GM21619 (cell line): Measurements from ENCODE around the gene PCDHB6.
"Not testable (repeated sequence)": the region's sequence is repeated elsewhere in the genome, so short reads cannot be mapped to it uniquely, and the experiment has no call there.

Experiments used
- ATAC-seq: cut with Tn5 transposase; IDR thresholded peaks from one replicate; pipeline ENCODE4 v1.9.1; 2021; ENCODE audit not compliant: unreplicated experiment

Gene PCDHB6

GRCh38 chr5:141149812-141150211, at the start of gene PCDHB6:
Gene PCDHB6, plus strand, starts transcription at chr5:141150057. Its CDS starts 201 bp downstream, at chr5:141150258.
- ATAC-seq = no peak

GRCh38 chr5:141100243-141100805, 49.5 kb upstream of the PCDHB6 start, which contains the start of gene PCDHB3:
Gene PCDHB3, plus strand, starts transcription at chr5:141100473. Its CDS starts 177 bp downstream, at chr5:141100650.
- ATAC-seq = no peak

- no peak for ATAC-seq
Measured at GRCh38 chr5:141101059-141101458, 48.8 kb upstream of the PCDHB6 start.

DNA sequence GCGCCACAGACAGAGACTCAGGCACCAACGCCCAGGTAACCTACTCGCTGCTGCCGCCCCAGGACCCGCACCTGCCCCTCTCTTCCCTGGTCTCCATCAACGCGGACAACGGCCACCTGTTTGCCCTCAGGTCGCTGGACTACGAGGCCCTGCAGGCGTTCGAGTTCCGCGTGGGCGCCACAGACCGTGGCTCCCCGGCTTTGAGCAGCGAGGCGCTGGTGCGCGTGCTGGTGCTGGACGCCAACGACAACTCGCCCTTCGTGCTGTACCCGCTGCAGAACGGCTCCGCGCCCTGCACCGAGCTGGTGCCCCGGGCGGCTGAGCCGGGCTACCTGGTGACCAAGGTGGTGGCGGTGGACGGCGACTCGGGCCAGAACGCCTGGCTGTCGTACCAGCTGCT, 47.8 kb upstream of the PCDHB6 start:
- ATAC-seq = not testable (repeated sequence)

- not testable (repeated sequence) for ATAC-seq
Measured at GRCh38 chr5:141102471-141102870, 47.4 kb upstream of the PCDHB6 start.

DNA sequence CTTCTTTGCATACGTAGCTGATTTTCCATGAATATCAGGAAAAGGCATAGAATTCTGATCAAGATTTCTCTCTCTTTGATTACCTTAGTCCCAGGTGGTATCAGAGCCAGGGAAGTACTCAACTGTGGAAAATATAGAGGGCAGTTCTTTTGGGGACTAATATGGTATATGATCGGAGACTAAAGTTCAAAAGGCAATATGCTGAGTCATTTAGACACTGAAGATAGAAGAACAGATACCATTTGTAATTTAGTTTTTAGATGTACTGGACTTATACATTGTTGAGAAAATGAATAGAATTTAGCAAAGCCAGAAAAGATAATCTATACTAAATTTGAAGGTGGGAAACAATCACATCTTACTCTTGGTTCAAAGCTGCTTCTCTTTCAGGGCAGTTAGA, 44.5 kb upstream of the PCDHB6 start:
- ATAC-seq = no peak

- no peak for ATAC-seq
Measured at GRCh38 chr5:141119250-141119649, 30.6 kb upstream of the PCDHB6 start.

- ATAC-seq = no peak
Measured at GRCh38 chr5:141121563-141121962, 28.3 kb upstream of the PCDHB6 start, which contains the start of gene PCDHB4. Gene PCDHB4, plus strand, starts transcription at chr5:141121818. Its CDS starts 181 bp downstream, at chr5:141121999.

GRCh38 chr5:141121985-141122384, 27.9 kb upstream of the PCDHB6 start:
- no peak for ATAC-seq

DNA sequence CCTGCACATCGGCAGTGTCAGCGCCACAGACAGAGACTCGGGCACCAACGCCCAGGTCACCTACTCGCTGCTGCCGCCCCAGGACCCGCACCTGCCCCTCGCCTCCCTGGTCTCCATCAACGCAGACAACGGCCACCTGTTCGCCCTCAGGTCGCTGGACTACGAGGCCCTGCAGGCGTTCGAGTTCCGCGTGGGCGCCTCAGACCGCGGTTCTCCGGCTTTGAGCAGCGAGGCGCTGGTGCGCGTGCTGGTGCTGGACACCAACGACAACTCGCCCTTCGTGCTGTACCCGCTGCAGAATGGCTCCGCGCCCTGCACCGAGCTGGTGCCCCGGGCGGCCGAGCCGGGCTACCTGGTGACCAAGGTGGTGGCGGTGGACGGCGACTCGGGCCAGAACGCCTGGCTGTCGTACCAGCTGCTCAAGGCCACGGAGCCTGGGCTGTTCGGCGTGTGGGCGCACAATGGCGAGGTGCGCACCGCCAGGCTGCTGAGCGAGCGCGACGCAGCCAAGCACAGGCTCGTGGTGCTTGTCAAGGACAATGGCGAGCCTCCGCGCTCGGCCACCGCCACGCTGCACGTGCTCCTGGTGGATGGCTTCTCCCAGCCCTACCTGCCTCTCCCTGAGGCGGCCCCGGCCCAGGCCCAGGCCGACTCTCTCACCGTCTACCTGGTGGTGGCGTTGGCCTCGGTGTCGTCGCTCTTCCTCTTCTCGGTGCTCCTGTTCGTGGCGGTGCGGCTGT, 26.3 kb upstream of the PCDHB6 start:
- not testable (repeated sequence) for ATAC-seq

- no peak for ATAC-seq
Measured at GRCh38 chr5:141127305-141127704, 22.6 kb upstream of the PCDHB6 start.

- no peak for ATAC-seq
Measured at GRCh38 chr5:141135030-141135717, 14.7 kb upstream of the PCDHB6 start, which contains the start of gene PCDHB5. Gene PCDHB5, plus strand, starts transcription at chr5:141135206. Its CDS starts 229 bp downstream, at chr5:141135435.

DNA sequence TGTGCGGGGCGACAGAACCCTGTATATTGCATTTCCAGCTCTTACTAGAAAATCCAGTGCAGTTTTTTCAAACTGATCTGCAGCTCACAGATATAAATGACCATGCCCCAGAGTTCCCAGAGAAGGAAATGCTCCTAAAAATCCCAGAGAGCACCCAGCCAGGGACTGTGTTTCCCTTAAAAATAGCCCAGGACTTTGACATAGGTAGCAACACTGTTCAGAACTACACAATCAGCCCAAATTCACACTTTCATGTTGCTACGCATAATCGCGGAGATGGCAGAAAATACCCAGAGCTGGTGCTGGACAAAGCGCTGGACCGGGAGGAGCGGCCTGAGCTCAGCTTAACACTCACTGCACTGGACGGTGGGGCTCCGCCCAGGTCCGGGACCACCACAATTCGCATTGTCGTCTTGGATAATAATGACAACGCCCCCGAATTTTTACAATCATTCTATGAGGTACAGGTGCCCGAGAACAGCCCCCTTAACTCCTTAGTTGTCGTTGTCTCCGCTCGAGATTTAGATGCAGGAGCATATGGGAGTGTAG, 14.1 kb upstream of the PCDHB6 start:
- ATAC-seq = no peak

DNA sequence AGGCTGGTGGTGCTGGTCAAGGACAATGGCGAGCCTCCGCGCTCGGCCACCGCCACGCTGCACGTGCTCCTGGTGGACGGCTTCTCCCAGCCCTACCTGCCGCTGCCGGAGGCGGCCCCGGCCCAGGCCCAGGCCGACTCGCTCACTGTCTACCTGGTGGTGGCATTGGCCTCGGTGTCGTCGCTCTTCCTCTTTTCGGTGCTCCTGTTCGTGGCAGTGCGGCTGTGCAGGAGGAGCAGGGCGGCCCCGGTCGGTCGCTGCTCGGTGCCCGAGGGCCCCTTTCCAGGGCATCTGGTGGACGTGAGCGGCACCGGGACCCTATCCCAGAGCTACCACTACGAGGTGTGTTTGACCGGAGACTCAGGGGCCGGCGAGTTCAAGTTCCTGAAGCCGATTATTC, 12.5 kb upstream of the PCDHB6 start:
- ATAC-seq = not testable (repeated sequence)

GRCh38 chr5:141150224-141150992, 551 bp downstream of the PCDHB6 start:
- no peak for ATAC-seq

DNA sequence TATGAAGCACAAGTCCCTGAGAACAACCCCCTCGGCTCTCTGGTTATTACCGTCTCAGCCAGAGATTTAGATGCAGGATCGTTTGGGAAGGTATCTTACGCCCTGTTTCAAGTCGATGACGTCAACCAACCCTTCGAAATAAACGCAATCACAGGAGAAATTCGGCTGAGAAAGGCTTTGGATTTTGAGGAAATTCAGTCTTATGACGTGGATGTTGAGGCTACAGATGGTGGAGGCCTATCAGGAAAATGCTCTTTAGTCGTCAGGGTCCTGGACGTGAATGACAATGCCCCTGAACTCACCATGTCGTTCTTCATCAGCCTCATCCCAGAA, 1.1 kb downstream of the PCDHB6 start:
- ATAC-seq = no peak

GRCh38 chr5:141151632-141152031, 1.8 kb downstream of the PCDHB6 start:
- not testable (repeated sequence) for ATAC-seq

GRCh38 chr5:141152096-141152495, 2.2 kb downstream of the PCDHB6 start:
- ATAC-seq = not testable (repeated sequence)

DNA sequence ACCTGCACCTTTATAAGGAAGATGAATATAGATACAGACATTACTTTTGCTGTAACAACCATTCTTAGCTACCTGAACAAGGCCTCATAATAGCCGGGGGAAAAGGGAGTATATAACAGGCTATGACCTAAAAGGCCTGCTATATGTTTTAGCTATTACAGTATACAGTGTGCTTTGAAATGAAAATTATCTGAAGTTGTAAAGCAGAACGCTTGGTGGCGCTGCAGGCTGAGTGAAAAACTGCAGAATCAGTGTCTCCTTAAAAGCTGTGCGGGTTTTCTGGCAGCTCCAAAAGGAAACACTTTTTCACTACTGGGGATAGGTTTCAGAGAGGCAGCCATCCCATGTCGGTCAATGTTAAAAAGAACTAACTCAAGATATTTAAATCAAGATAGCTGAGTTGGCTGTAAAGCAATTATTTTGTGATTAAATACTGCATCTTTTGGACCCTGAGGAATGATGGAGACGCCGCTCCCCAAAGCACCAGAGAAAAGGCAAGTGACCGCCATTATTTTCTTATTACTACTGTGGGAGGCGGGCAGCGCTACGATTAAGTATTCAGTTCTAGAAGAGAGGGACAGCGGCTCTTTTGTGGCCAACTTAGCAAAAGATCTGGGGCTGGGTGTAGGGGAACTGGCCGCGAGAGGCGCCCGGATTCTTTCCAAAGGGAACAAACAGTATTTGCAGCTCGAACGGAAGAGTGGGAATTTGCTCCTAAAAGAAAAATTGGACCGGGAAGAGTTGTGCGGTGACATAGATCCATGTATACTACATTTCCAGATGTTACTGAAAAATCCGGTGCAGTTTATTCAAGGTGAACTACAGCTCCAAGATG, 5.9 kb downstream of the PCDHB6 start:
- no peak for ATAC-seq

- not testable (repeated sequence) for ATAC-seq
Measured at GRCh38 chr5:141157356-141157755, 7.5 kb downstream of the PCDHB6 start.
